ENCODE data around the gene CCDC174. TPM values are rescaled to one million over a fixed set of nuclear protein-coding genes. Genes with fewer than 3 reads are reported as not detected.

The CCDC174 gene
- total and polyA plus RNA-seq, 3 donors from 2014 or later: 19.1 to 38.0 (median 25.3) TPM

DNA sequence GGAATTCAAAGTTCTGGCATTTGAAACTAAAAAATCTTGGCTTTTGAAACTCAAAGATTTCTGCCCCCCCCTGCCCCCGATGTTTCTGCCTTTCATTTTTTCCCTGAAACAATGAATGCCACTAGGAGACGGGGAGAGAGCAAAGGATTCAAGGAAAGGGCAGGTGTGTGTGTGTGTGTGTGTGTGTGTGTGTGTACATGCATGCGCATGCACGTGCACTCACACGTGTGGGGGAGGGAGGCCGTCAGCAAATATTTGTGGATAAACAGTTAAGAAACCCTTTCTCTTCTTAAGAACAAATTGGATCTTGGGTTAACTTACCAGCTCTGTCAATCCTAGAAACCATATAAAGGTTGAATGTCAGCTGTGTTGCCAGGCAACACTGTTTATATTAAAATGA lies 29.2 kb upstream of the CCDC174 start:
- DNase-seq: no peak
- Histone ChIP-seq H3K36me3 (ENCODE audit: low read depth, missing control alignments) (no peaks in the 10 kb centered on the region), H3K27ac (no peak overlapping the region), H3K9me3 (no peaks in the 10 kb centered on the region), H3K4me3 (no peak overlapping the region), H3K27me3 (no peaks in the 10 kb centered on the region), H3K4me1 (peaks cover 3% of the 10 kb centered on the region)
- WGBS, 2 donors: 33 to 44% methylated on average over 6 of the region's 6 CpGs
- no peak for TF ChIP-seq POLR2A (IDR thresholded peaks at IDR 0.05)
- TF ChIP-seq, protein P1, sequence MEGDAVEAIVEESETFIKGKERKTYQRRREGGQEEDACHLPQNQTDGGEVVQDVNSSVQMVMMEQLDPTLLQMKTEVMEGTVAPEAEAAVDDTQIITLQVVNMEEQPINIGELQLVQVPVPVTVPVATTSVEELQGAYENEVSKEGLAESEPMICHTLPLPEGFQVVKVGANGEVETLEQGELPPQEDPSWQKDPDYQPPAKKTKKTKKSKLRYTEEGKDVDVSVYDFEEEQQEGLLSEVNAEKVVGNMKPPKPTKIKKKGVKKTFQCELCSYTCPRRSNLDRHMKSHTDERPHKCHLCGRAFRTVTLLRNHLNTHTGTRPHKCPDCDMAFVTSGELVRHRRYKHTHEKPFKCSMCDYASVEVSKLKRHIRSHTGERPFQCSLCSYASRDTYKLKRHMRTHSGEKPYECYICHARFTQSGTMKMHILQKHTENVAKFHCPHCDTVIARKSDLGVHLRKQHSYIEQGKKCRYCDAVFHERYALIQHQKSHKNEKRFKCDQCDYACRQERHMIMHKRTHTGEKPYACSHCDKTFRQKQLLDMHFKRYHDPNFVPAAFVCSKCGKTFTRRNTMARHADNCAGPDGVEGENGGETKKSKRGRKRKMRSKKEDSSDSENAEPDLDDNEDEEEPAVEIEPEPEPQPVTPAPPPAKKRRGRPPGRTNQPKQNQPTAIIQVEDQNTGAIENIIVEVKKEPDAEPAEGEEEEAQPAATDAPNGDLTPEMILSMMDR (IDR thresholded peaks at IDR 0.05): no peak
- intact Hi-C loops (cut with DNase I; ENCODE audit: low total_unique reads): no loop called here

DNA sequence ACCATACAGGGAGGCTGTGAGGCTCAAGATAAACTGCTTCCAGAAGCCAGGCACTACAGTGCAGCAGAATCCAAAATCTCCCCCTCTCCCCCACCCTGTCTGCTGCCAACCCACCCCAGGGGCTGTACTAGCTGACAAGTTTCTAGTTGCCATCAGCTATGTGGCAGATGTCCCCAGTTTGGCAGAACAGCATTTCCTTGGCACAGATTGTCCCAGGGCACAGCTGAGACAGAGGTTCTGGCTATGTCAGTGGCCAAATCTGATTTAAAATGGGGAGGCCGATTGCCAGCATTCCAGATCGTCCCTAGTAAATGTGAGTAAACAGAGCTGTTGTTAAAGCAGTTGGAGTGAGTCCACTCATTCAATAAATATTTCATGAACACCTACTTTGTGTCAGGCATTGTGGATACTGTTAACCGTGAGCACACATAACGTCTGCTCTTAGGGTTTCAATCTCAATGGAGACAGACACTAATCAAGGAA lies 28.0 kb upstream of the CCDC174 start:
- H3K36me3 ChIP-seq (ENCODE audit: low read depth, missing control alignments): no peaks in the 10 kb centered on the region
- TF ChIP-seq POLR2A (IDR thresholded peaks at IDR 0.05): no peak
- TF ChIP-seq, protein P1 (IDR thresholded peaks at IDR 0.05): no peak
- no peak overlapping the region for H3K27ac ChIP-seq
- no peaks in the 10 kb centered on the region for H3K9me3 ChIP-seq
- intact Hi-C loops (cut with DNase I; ENCODE audit: low total_unique reads): no loop called here
- DNase-seq: no peak
- peaks cover 3% of the 10 kb centered on the region for H3K4me1 ChIP-seq
- WGBS, 2 donors: 50 to 53% methylated on average over 4 of the region's 4 CpGs
- no peaks in the 10 kb centered on the region for H3K27me3 ChIP-seq
- no peak overlapping the region for H3K4me3 ChIP-seq

DNA sequence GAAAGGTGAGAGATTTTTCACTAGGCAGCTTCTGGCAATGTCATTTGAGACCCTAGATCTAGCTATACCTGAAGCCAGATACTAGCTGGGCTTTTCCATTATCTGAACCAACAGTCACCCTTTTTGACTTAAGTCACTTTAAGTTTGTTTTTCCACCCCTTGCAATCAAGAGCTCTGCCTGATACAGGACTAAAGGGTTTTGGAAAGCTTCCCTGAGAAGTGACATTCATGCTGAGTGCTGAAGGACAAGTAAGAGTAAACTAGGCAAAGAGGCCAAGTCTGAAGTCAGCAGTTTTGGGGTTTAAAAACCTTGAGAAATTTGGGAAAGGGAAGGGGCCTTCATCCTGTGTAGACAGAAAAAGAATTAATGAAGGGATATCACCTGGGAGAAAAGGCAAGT lies 27.1 kb upstream of the CCDC174 start:
- Histone ChIP-seq H3K36me3 (ENCODE audit: low read depth, missing control alignments) (no peaks in the 10 kb centered on the region), H3K27me3 (no peaks in the 10 kb centered on the region), H3K9me3 (no peaks in the 10 kb centered on the region), H3K4me1 (peaks cover 3% of the 10 kb centered on the region), H3K27ac (no peak overlapping the region), H3K4me3 (no peak overlapping the region)
- TF ChIP-seq, protein P1 (IDR thresholded peaks at IDR 0.05): no peak
- no peak for TF ChIP-seq POLR2A (IDR thresholded peaks at IDR 0.05)
- intact Hi-C loops (cut with DNase I; ENCODE audit: low total_unique reads): no loop called here
- no peak for DNase-seq

DNA sequence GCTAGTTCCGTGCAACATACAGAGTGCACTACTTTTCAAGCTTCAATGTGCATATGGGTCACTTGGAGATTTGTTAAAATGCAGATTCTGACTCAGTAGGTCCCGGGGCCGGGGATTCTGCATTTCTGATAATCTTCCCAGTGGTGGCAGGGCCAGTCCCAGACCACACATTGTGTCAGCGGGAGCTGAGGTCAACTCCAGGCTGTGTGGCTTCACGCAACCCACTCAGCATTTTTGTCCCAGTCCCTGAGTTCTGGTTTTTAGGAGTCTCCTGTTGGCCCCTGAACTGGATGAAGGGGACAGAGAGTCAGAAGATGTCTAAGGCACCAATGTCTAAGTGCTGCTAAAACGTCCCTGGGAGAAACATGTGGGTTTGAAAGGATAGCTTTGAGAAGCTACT lies 26.1 kb upstream of the CCDC174 start:
- Histone ChIP-seq H3K4me1 (peaks cover 3% of the 10 kb centered on the region), H3K27ac (no peak overlapping the region), H3K27me3 (no peaks in the 10 kb centered on the region), H3K36me3 (ENCODE audit: low read depth, missing control alignments) (no peaks in the 10 kb centered on the region), H3K4me3 (no peak overlapping the region), H3K9me3 (no peaks in the 10 kb centered on the region)
- no peak for DNase-seq
- intact Hi-C loops (cut with DNase I; ENCODE audit: low total_unique reads): no loop called here
- WGBS, 2 donors: 85 to 86% methylated on average over 5 to 6 of the region's 6 CpGs
- TF ChIP-seq, protein P1 (IDR thresholded peaks at IDR 0.05): no peak
- no peak for TF ChIP-seq POLR2A (IDR thresholded peaks at IDR 0.05)

DNA sequence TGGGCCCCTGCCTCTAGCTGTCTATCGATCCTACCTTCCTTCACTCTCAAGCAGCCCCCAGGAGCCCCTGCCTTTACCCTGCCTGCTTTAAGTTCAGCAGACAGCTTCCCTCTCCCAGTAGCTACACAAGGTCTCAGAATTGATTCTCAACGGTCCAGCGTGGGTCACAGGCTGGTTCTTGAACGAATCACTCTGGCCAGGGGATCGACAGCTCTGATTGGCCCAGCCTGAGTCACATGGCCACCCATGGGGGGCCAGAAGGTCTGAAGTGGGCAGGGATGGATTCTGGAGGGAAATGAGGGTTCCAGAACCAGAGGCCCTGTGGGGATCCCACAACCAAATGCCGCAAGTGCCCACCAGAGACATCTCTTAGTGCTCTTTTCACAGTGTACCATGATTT lies 23.7 kb upstream of the CCDC174 start:
- no peaks in the 10 kb centered on the region for H3K36me3 ChIP-seq (ENCODE audit: low read depth, missing control alignments)
- TF ChIP-seq, protein P1 (IDR thresholded peaks at IDR 0.05): no peak
- TF ChIP-seq POLR2A (IDR thresholded peaks at IDR 0.05): no peak
- intact Hi-C loops (cut with DNase I; ENCODE audit: low total_unique reads): no loop called here
- no peak overlapping the region for H3K27ac ChIP-seq
- H3K27me3 ChIP-seq: no peaks in the 10 kb centered on the region
- H3K4me1 ChIP-seq: no peaks in the 10 kb centered on the region
- WGBS, 2 donors: 73 to 77% methylated on average over 3 to 6 of the region's 6 CpGs
- DNase-seq: no peak
- no peaks in the 10 kb centered on the region for H3K9me3 ChIP-seq
- H3K4me3 ChIP-seq: no peak overlapping the region

Measured in testis (tissue), 3 donors.